Immature natural killer cell (primary cell): Measurements from ENCODE around the gene C17orf78. TPM values are rescaled to one million over a fixed set of nuclear protein-coding genes. Genes with fewer than 3 reads are reported as not detected.
"Not testable (repeated sequence)": the region's sequence is repeated elsewhere in the genome, so short reads cannot be mapped to it uniquely, and the experiment has no call there.

ENCODE experiments used
- DNase-seq, 3 donors: peaks; one replicate each; pipeline ENCODE4 v3.0.0; 2022; ENCODE audit warnings: mixed read lengths in 1 of 3
- H3K27ac Mint-ChIP-seq, 6 donors: one replicate each; pipeline ENCODE4 v1.8.0; 2020; ENCODE audit warnings: mixed read lengths in 6 of 6, mild to moderate bottlenecking in 5 of 6, inconsistent platforms in 4 of 6, moderate library complexity in 3 of 6
- H3K27me3 Mint-ChIP-seq, 3 donors: one replicate each; pipeline ENCODE4 v1.8.0; 2020 to 2021; ENCODE audit warnings: low read depth in 3 of 3, mild to moderate bottlenecking in 3 of 3, mixed read lengths in 3 of 3, moderate library complexity in 3 of 3, inconsistent platforms in 1 of 3
- H3K36me3 Mint-ChIP-seq, 3 donors: one replicate each; pipeline ENCODE4 v1.8.0; 2020; ENCODE audit warnings: mixed read lengths in 3 of 3, inconsistent platforms in 2 of 3, mild to moderate bottlenecking in 2 of 3
- H3K4me1 Mint-ChIP-seq, 2 donors: one replicate each; pipeline ENCODE4 v1.8.0; 2020; ENCODE audit warnings: inconsistent platforms in 2 of 2, mild to moderate bottlenecking in 2 of 2, mixed read lengths in 2 of 2, moderate library complexity in 1 of 2
- H3K4me3 Mint-ChIP-seq, 5 donors: one replicate each; pipeline ENCODE4 v1.8.0; 2020; ENCODE audit warnings: mild to moderate bottlenecking in 5 of 5, mixed read lengths in 5 of 5, inconsistent platforms in 3 of 5, moderate library complexity in 3 of 5
- H3K9me3 Mint-ChIP-seq, 6 donors: one replicate each; pipeline ENCODE4 v1.8.0; 2020; ENCODE audit warnings: mild to moderate bottlenecking in 6 of 6, mixed read lengths in 6 of 6, inconsistent platforms in 4 of 6, moderate library complexity in 3 of 6
- polyA plus RNA-seq, 3 donors: library from polyadenylated mRNA; unstranded; fragments of 300-500 nt; fragmentation: Illumina TruSeq; gene quantifications; one replicate each; pipeline ENCODE4 v1.2.3, GENCODE V29; 2021

C17orf78 gene
- polyA plus RNA-seq, 3 donors from 2014 or later = not detected

GRCh38 chr17:37429453-37429852 is 53.7 kb downstream of the C17orf78 start:
- Mint-ChIP-seq H3K36me3 (peaks cover 5 to 24% (median 12%) of the 10 kb centered on the region in 3 donors), H3K9me3 (no peaks in the 10 kb centered on the region), H3K4me1 (peaks cover 7 to 18% of the 10 kb centered on the region in 2 donors), H3K27ac (peak overlapping the region in 5 of 6 donors; percentile 11 to 79 (median 35)), H3K27me3 (peaks cover 0 to 2% (median 0%) of the 10 kb centered on the region in 3 donors), H3K4me3 (no peak overlapping the region)
- DNase-seq = no peak

DNA sequence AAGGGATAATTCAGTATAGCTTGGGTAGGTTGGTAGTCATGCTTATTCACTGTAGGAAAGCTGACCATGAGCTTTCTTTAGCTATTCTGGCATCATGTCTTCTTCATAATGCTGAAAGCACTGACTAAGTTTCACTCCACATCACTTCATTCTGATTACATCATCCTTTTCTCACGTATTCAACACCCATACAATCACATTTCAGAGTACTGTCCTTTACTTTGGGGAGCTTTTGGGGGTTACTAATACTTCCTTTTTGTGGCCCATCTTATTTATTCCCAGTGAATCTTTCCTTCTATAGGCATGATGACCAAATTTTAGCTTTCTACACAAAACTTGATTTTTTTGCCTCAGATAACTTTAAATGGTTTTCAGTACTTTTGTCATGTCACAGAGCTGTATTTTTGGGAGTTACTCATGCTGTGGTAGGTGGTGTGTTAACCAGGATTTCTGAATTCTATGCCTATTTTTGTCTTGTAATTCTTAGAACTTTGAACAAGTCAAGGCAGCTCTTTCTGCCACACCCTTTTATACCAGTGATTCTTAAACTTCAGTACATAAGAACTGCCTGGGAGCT is 54.4 kb downstream of the C17orf78 start:
- H3K36me3 Mint-ChIP-seq = peaks cover 4 to 22% (median 9%) of the 10 kb centered on the region in 3 donors

DNA sequence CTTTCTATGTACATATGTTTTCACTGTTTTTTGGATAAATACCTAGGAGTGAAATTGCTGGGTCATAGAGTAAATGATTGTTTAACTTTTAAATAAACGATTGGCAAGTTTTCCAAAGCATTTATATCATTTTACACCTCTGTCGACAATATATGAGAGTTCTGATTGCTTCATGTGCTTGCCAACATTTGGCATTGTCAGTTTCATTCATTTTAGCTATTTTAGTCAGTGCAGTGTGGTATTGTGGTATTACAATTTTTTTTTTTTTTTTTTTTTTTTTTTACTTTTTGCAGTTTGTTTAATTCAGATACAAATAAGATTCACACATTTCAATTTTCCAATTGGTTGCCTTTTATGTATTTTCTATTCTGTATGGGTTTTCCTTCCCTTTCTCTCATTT is 56.9 kb downstream of the C17orf78 start:
- H3K9me3 Mint-ChIP-seq = no peaks in the 10 kb centered on the region
- no peak overlapping the region for H3K4me3 Mint-ChIP-seq
- peaks cover 7 to 18% of the 10 kb centered on the region in 2 donors for H3K4me1 Mint-ChIP-seq
- peaks cover 2 to 17% (median 3%) of the 10 kb centered on the region in 3 donors for H3K36me3 Mint-ChIP-seq
- no peaks in the 10 kb centered on the region for H3K27me3 Mint-ChIP-seq
- no peak overlapping the region for H3K27ac Mint-ChIP-seq
- DNase-seq = no peak

More for the DNA sequence above, 54.4 kb downstream of the C17orf78 start:
- Mint-ChIP-seq H3K27me3 (peaks cover 0 to 2% (median 0%) of the 10 kb centered on the region in 3 donors), H3K4me3 (no peak overlapping the region), H3K4me1 (peaks cover 7 to 18% of the 10 kb centered on the region in 2 donors), H3K9me3 (no peaks in the 10 kb centered on the region), H3K27ac (peak overlapping the region in 5 of 6 donors; percentile 8 to 79 (median 21))
- DNase-seq = no peak

DNA sequence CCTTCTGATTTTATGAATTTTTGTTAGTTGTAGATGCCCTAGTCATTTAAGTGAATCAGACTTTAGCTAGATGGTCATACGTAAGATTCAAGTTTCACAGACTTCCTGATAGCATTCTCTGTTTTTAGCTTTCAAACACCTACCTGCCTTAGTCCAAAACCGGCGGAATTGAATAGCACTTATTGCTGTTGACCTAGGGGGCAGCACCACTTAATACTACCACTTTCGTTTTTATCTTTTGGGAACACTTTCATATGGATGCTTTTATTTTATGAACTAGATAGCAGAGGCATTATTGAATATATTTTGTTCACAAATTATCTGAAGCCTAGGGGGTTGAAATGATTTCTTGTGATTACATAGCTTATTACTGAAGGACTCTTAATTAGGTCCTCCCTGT is 62.4 kb downstream of the C17orf78 start:
- Mint-ChIP-seq H3K4me3 (no peak overlapping the region), H3K27me3 (no peaks in the 10 kb centered on the region), H3K27ac (no peak overlapping the region), H3K4me1 (peaks cover 0 to 2% of the 10 kb centered on the region in 2 donors), H3K9me3 (no peaks in the 10 kb centered on the region), H3K36me3 (peaks cover 7 to 32% (median 19%) of the 10 kb centered on the region in 3 donors)
- no peak for DNase-seq

DNA sequence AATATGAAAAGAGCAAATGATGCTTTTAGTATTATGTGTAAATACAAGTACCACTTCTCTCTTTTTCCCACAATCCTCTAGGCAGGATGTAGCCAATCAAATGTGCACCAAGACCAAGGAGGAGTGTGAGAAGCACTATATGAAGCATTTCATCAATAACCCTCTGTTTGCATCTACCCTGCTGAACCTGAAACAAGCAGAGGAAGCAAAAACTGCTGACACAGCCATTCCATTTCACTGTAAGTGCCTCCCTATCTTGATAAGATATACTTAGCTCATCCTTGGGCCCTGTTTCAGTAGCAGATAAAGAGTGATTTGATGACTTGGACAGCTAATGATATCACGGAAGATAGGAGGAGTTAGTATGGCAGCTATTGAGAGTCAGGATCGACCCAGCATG is 64.6 kb downstream of the C17orf78 start:
- no peak for DNase-seq
- H3K36me3 Mint-ChIP-seq = peaks cover 7 to 35% (median 23%) of the 10 kb centered on the region in 3 donors
- H3K27me3 Mint-ChIP-seq = no peaks in the 10 kb centered on the region
- no peak overlapping the region for H3K27ac Mint-ChIP-seq
- H3K4me1 Mint-ChIP-seq = peaks cover 0 to 2% of the 10 kb centered on the region in 2 donors
- H3K4me3 Mint-ChIP-seq = no peak overlapping the region
- no peaks in the 10 kb centered on the region for H3K9me3 Mint-ChIP-seq

GRCh38 chr17:37441369-37442014 is 65.7 kb downstream of the C17orf78 start:
- H3K4me3 Mint-ChIP-seq, H3K27me3 Mint-ChIP-seq, H3K9me3 Mint-ChIP-seq, H3K27ac Mint-ChIP-seq, DNase-seq, H3K4me1 Mint-ChIP-seq: not testable (repeated sequence)
- peaks cover 7 to 36% (median 27%) of the 10 kb centered on the region in 3 donors for H3K36me3 Mint-ChIP-seq

Other genes with a start within 250 kb of the C17orf78 start
- 1 to 10 TPM; 3.3 to 7.0 (median 3.9) TPM for gene ACACA, start 30.9 kb downstream of the C17orf78 start, polyA plus RNA-seq
- 10 to 100 TPM in 1 of 3 donors, 1 to 10 TPM in 2; 3.3 to 16.0 (median 4.0) TPM for gene TADA2A, start 30.9 kb downstream of the C17orf78 start, polyA plus RNA-seq
- 10 to 100 TPM; 18.1 to 25.9 (median 19.2) TPM for gene DUSP14, start 113.9 kb downstream of the C17orf78 start, polyA plus RNA-seq
- gene SYNRG, start 233.4 kb downstream of the C17orf78 start, polyA plus RNA-seq = 100 to 1,000 TPM in 1 of 3 donors, 10 to 100 TPM in 2; 32.8 to 118 (median 58.7) TPM